ENCODE results near the gene NKG7. TPM values are rescaled to one million over a fixed set of nuclear protein-coding genes. Genes with fewer than 3 reads are reported as not detected.
A peak's percentile ranks its signal among the peaks of the same experiment; 100 is the strongest.

NKG7 gene
- total RNA-seq, 4 donors from 2014 or later: 1.5 to 4.1 (median 2.4) TPM; not detected in 1

DNA sequence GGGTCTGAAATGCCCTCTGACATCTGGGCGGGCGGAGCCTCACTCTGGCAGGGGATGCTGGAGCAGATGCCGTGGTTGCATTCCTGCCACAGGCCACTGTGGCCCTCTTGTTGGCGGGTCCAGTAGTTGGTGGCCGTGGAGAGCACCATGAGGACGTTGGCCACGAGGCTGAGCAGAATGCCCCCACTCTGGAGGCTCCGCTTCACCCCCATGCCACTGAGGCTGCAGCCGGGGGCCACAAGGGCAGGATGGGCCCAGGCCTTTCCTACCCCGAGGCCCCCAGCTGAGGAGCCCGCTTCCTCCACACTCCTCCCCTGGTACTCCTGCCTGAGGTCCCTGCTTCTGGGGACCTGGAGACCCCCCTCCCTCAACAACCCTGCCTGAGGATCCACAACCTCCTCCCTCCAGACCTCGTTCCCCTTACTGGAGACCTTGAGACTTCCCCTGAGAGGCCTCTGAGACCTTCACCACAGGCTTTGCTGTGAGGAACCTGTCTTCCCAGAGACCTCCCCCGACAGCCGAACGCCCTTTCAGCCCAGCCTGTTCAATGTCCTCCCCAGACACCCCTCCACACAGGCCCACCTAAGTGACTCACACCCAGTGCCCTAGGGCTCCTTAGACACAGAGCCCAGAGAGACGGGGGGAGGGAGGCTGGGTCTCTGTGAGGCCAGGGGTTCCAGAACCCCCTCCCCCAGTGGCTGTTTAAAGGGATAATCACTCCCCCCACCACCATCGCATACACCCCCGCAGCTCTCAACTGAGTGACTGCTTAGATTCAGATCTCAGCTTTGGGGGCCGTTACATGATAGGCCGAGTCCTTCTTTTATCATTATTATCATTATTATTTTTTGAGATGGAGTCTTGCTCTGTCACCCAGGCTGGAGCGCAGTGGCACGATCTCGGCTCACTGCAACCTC, 3.8 kb downstream of the NKG7 start, which contains the start of gene CLDND2:
TSS of gene CLDND2 (minus strand) at position 638 of the 917 bp plus-strand sequence. CDS start at position 212, 426 bp downstream.
- intact Hi-C loops (cut with DNase I): loop anchor here (10.0 kb wide), 1 partner anchor 336 kb away; no protein-coding TSS in a partner anchor
- 59% methylated on average over 23 of the region's 23 CpGs for WGBS
- TF ChIP-seq EP300 (IDR thresholded peaks at IDR 0.05) (no peak), POLR2AphosphoS5 (IDR thresholded peaks at IDR 0.05) (no peak), POLR2A (IDR thresholded peaks at IDR 0.05; ENCODE audit: low read depth) (no peak)
- TF ChIP-seq, protein P1, sequence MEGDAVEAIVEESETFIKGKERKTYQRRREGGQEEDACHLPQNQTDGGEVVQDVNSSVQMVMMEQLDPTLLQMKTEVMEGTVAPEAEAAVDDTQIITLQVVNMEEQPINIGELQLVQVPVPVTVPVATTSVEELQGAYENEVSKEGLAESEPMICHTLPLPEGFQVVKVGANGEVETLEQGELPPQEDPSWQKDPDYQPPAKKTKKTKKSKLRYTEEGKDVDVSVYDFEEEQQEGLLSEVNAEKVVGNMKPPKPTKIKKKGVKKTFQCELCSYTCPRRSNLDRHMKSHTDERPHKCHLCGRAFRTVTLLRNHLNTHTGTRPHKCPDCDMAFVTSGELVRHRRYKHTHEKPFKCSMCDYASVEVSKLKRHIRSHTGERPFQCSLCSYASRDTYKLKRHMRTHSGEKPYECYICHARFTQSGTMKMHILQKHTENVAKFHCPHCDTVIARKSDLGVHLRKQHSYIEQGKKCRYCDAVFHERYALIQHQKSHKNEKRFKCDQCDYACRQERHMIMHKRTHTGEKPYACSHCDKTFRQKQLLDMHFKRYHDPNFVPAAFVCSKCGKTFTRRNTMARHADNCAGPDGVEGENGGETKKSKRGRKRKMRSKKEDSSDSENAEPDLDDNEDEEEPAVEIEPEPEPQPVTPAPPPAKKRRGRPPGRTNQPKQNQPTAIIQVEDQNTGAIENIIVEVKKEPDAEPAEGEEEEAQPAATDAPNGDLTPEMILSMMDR (IDR thresholded peaks at IDR 0.05): no peak
- no peaks in the 10 kb centered on the region for H3K9me3 ChIP-seq
- H3K4me3 ChIP-seq: peak within 1 kb of the TSS; percentile 67 to 86 (median 75)
- no peak for DNase-seq (ENCODE audit: extremely low spot score)
- H3K4me1 ChIP-seq: peaks cover 17 to 36% (median 35%) of the 10 kb centered on the region in 4 donors
- no peaks in the 10 kb centered on the region for H3K36me3 ChIP-seq
- peak within 1 kb of the TSS; percentile 95 to 99 (median 97) for H3K27ac ChIP-seq (replicated peaks in 1 of 4)
- H3K27me3 ChIP-seq: no peaks in the 10 kb centered on the region

- 0% methylated on average over 28 of the region's 64 CpGs for WGBS
- peak; percentile 99 for DNase-seq (ENCODE audit: extremely low spot score)
- TF ChIP-seq, protein P1 (IDR thresholded peaks at IDR 0.05): peak in 1 of 3 experiments; percentile 14
- peak in 1 of 2 donors; percentile 97 for TF ChIP-seq POLR2AphosphoS5 (IDR thresholded peaks at IDR 0.05)
- TF ChIP-seq EP300 (IDR thresholded peaks at IDR 0.05): no peak
- TF ChIP-seq POLR2A (IDR thresholded peaks at IDR 0.05; ENCODE audit: low read depth): no peak
- intact Hi-C loops (cut with DNase I): loop anchor here (10.0 kb wide), 1 partner anchor 337 kb away; no protein-coding TSS in a partner anchor
- Histone ChIP-seq H3K27ac (replicated peaks in 1 of 4) (peak overlapping the region; percentile 95 to 99 (median 97)), H3K4me1 (peaks cover 26 to 45% (median 43%) of the 10 kb centered on the region in 4 donors), H3K9me3 (no peaks in the 10 kb centered on the region), H3K27me3 (no peaks in the 10 kb centered on the region), H3K4me3 (peak overlapping the region; percentile 67 to 86 (median 75)), H3K36me3 (no peaks in the 10 kb centered on the region)
Measured at GRCh38 chr19:51367565-51368365, 4.7 kb downstream of the NKG7 start.

DNA sequence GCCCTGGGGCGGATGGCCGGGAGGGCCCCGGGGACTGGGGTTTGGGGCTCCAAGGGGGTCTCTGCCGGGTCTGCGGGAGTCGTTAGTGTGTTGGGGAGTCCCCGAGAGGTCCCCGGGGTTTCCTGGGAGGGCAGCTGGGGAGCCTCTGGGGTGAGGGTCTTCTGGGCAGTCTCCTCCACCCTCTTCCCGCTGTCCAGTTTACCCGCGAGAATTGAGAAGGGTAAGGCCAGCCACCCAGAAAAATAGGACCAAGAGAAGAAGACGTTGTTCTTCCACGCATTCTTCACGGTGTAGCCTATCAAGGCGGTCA, 5.2 kb downstream of the NKG7 start:
- H3K27me3 ChIP-seq: no peaks in the 10 kb centered on the region
- peaks cover 30 to 50% (median 49%) of the 10 kb centered on the region in 4 donors for H3K4me1 ChIP-seq
- intact Hi-C loops (cut with DNase I): loop anchor here (10.0 kb wide), 1 partner anchor 338 kb away; no protein-coding TSS in a partner anchor
- no peak for TF ChIP-seq EP300 (IDR thresholded peaks at IDR 0.05)
- TF ChIP-seq POLR2A (IDR thresholded peaks at IDR 0.05; ENCODE audit: low read depth): peak; percentile 63
- TF ChIP-seq, protein P1 (IDR thresholded peaks at IDR 0.05): no peak
- peak in 1 of 2 donors; percentile 99 for TF ChIP-seq POLR2AphosphoS5 (IDR thresholded peaks at IDR 0.05)
- no peaks in the 10 kb centered on the region for H3K36me3 ChIP-seq
- WGBS: 0% methylated on average over 8 of the region's 15 CpGs
- peak overlapping the region; percentile 67 to 86 (median 75) for H3K4me3 ChIP-seq
- no peaks in the 10 kb centered on the region for H3K9me3 ChIP-seq
- peak overlapping the region; percentile 95 to 99 (median 97) for H3K27ac ChIP-seq (replicated peaks in 1 of 4)
- DNase-seq (ENCODE audit: extremely low spot score): no peak

GRCh38 chr19:51366389-51367254, 5.8 kb downstream of the NKG7 start:
- intact Hi-C loops (cut with DNase I): loop anchor here (1.0 to 10.0 kb wide), 2 partner anchors 26 to 338 kb away; no protein-coding TSS in a partner anchor
- Histone ChIP-seq H3K27me3 (no peaks in the 10 kb centered on the region), H3K4me3 (peak overlapping the region; percentile 67 to 86 (median 75)), H3K27ac (replicated peaks in 1 of 4) (peak overlapping the region; percentile 95 to 99 (median 97)), H3K4me1 (peaks cover 32 to 56% (median 54%) of the 10 kb centered on the region in 4 donors), H3K9me3 (no peaks in the 10 kb centered on the region), H3K36me3 (no peaks in the 10 kb centered on the region)
- peak; percentile 99 for DNase-seq (ENCODE audit: extremely low spot score)
- under 1% methylated on average over 38 of the region's 54 CpGs for WGBS
- no peak for TF ChIP-seq EP300 (IDR thresholded peaks at IDR 0.05)
- peak; percentile 64 for TF ChIP-seq POLR2A (IDR thresholded peaks at IDR 0.05; ENCODE audit: low read depth)
- peak; percentile 98 to 99 for TF ChIP-seq POLR2AphosphoS5 (IDR thresholded peaks at IDR 0.05)
- TF ChIP-seq, protein P1 (IDR thresholded peaks at IDR 0.05): no peak
